Measurements from ENCODE around the gene HHLA2.

HHLA2 gene

GRCh38 chr3:108403198-108403597 lies 106.8 kb downstream of the HHLA2 start:
- no peak for FAIRE-seq
- no peak for DNase-seq (ENCODE audit: insufficient read length, low spot score)
- no peak for TF ChIP-seq POU2F2 (IDR thresholded peaks at IDR 0.05; ENCODE audit: low read depth, low read length)
- TF ChIP-seq SPI1 (IDR thresholded peaks at IDR 0.05; ENCODE audit: low read depth, low read length): no peak
- TF ChIP-seq POLR2A (IDR thresholded peaks at IDR 0.05; ENCODE audit: low read depth, low read length): no peak
- TF ChIP-seq TAF1 (IDR thresholded peaks at IDR 0.05; ENCODE audit: low read depth, low read length): no peak
- no peak for TF ChIP-seq POLR2AphosphoS5 (IDR thresholded peaks at IDR 0.05; ENCODE audit: low read depth, low read length)

GRCh38 chr3:108403686-108404345 lies 107.5 kb downstream of the HHLA2 start:
- no peak for FAIRE-seq
- no peak for TF ChIP-seq SPI1 (IDR thresholded peaks at IDR 0.05; ENCODE audit: low read depth, low read length)
- TF ChIP-seq POLR2AphosphoS5 (IDR thresholded peaks at IDR 0.05; ENCODE audit: low read depth, low read length): no peak
- no peak for TF ChIP-seq POU2F2 (IDR thresholded peaks at IDR 0.05; ENCODE audit: low read depth, low read length)
- no peak for TF ChIP-seq PAX5 (IDR thresholded peaks at IDR 0.05; ENCODE audit: insufficient read depth, low read length, severe bottlenecking)
- no peak for TF ChIP-seq TAF1 (IDR thresholded peaks at IDR 0.05; ENCODE audit: low read depth, low read length)
- TF ChIP-seq POLR2A (IDR thresholded peaks at IDR 0.05; ENCODE audit: low read depth, low read length): no peak
- no peak for DNase-seq (ENCODE audit: insufficient read length, low spot score)

GRCh38 chr3:108404368-108404767 lies 108.0 kb downstream of the HHLA2 start:
- no peak for FAIRE-seq
- no peak for TF ChIP-seq PAX5 (IDR thresholded peaks at IDR 0.05; ENCODE audit: insufficient read depth, low read length, severe bottlenecking)
- TF ChIP-seq POLR2A (IDR thresholded peaks at IDR 0.05; ENCODE audit: low read depth, low read length): no peak
- TF ChIP-seq SPI1 (IDR thresholded peaks at IDR 0.05; ENCODE audit: low read depth, low read length): no peak
- TF ChIP-seq POU2F2 (IDR thresholded peaks at IDR 0.05; ENCODE audit: low read depth, low read length): no peak
- TF ChIP-seq POLR2AphosphoS5 (IDR thresholded peaks at IDR 0.05; ENCODE audit: low read depth, low read length): no peak
- no peak for TF ChIP-seq TAF1 (IDR thresholded peaks at IDR 0.05; ENCODE audit: low read depth, low read length)
- DNase-seq (ENCODE audit: insufficient read length, low spot score): no peak

GRCh38 chr3:108406063-108406660 lies 109.8 kb downstream of the HHLA2 start:
- FAIRE-seq: no peak
- TF ChIP-seq TAF1 (IDR thresholded peaks at IDR 0.05; ENCODE audit: low read depth, low read length) (no peak), SPI1 (IDR thresholded peaks at IDR 0.05; ENCODE audit: low read depth, low read length) (no peak), POLR2AphosphoS5 (IDR thresholded peaks at IDR 0.05; ENCODE audit: low read depth, low read length) (no peak), POU2F2 (IDR thresholded peaks at IDR 0.05; ENCODE audit: low read depth, low read length) (no peak)
- DNase-seq (ENCODE audit: insufficient read length, low spot score): no peak

- FAIRE-seq (peak; percentile 93), DNase-seq (ENCODE audit: insufficient read length, low spot score) (no peak)
- TF ChIP-seq TAF1 (IDR thresholded peaks at IDR 0.05; ENCODE audit: low read depth, low read length) (no peak), SPI1 (IDR thresholded peaks at IDR 0.05; ENCODE audit: low read depth, low read length) (no peak), POLR2AphosphoS5 (IDR thresholded peaks at IDR 0.05; ENCODE audit: low read depth, low read length) (no peak), POLR2A (IDR thresholded peaks at IDR 0.05; ENCODE audit: low read depth, low read length) (no peak), PAX5 (IDR thresholded peaks at IDR 0.05; ENCODE audit: insufficient read depth, low read length, severe bottlenecking) (no peak), POU2F2 (IDR thresholded peaks at IDR 0.05; ENCODE audit: low read depth, low read length) (no peak)
Measured at GRCh38 chr3:108406661-108407206, 110.4 kb downstream of the HHLA2 start.

- DNase-seq (ENCODE audit: insufficient read length, low spot score): no peak
- FAIRE-seq: no peak
- no peak for TF ChIP-seq PAX5 (IDR thresholded peaks at IDR 0.05; ENCODE audit: insufficient read depth, low read length, severe bottlenecking)
- TF ChIP-seq SPI1 (IDR thresholded peaks at IDR 0.05; ENCODE audit: low read depth, low read length): no peak
- no peak for TF ChIP-seq TAF1 (IDR thresholded peaks at IDR 0.05; ENCODE audit: low read depth, low read length)
- TF ChIP-seq POU2F2 (IDR thresholded peaks at IDR 0.05; ENCODE audit: low read depth, low read length): no peak
- no peak for TF ChIP-seq POLR2AphosphoS5 (IDR thresholded peaks at IDR 0.05; ENCODE audit: low read depth, low read length)
- TF ChIP-seq POLR2A (IDR thresholded peaks at IDR 0.05; ENCODE audit: low read depth, low read length): no peak
Measured at GRCh38 chr3:108407886-108408285, 111.5 kb downstream of the HHLA2 start.

- DNase-seq (ENCODE audit: insufficient read length, low spot score) (no peak), FAIRE-seq (no peak)
- TF ChIP-seq PAX5 (IDR thresholded peaks at IDR 0.05; ENCODE audit: insufficient read depth, low read length, severe bottlenecking) (no peak), POU2F2 (IDR thresholded peaks at IDR 0.05; ENCODE audit: low read depth, low read length) (no peak), POLR2AphosphoS5 (IDR thresholded peaks at IDR 0.05; ENCODE audit: low read depth, low read length) (no peak), SPI1 (IDR thresholded peaks at IDR 0.05; ENCODE audit: low read depth, low read length) (no peak), TAF1 (IDR thresholded peaks at IDR 0.05; ENCODE audit: low read depth, low read length) (no peak), POLR2A (IDR thresholded peaks at IDR 0.05; ENCODE audit: low read depth, low read length) (no peak)
Measured at GRCh38 chr3:108408883-108409799, 112.8 kb downstream of the HHLA2 start.

GRCh38 chr3:108409800-108410178 lies 113.4 kb downstream of the HHLA2 start:
- DNase-seq (ENCODE audit: insufficient read length, low spot score) (no peak), FAIRE-seq (no peak)
- TF ChIP-seq SPI1 (IDR thresholded peaks at IDR 0.05; ENCODE audit: low read depth, low read length): no peak
- no peak for TF ChIP-seq TAF1 (IDR thresholded peaks at IDR 0.05; ENCODE audit: low read depth, low read length)
- no peak for TF ChIP-seq PAX5 (IDR thresholded peaks at IDR 0.05; ENCODE audit: insufficient read depth, low read length, severe bottlenecking)
- TF ChIP-seq POLR2AphosphoS5 (IDR thresholded peaks at IDR 0.05; ENCODE audit: low read depth, low read length): no peak
- no peak for TF ChIP-seq POU2F2 (IDR thresholded peaks at IDR 0.05; ENCODE audit: low read depth, low read length)
- no peak for TF ChIP-seq POLR2A (IDR thresholded peaks at IDR 0.05; ENCODE audit: low read depth, low read length)

- DNase-seq (ENCODE audit: insufficient read length, low spot score) (no peak), FAIRE-seq (no peak)
- TF ChIP-seq POLR2A (IDR thresholded peaks at IDR 0.05; ENCODE audit: low read depth, low read length) (no peak), POLR2AphosphoS5 (IDR thresholded peaks at IDR 0.05; ENCODE audit: low read depth, low read length) (no peak), POU2F2 (IDR thresholded peaks at IDR 0.05; ENCODE audit: low read depth, low read length) (no peak)
Measured at GRCh38 chr3:108410531-108410984, 114.2 kb downstream of the HHLA2 start.

Data from GM12891 (cell line).